ENCODE results near the gene EIF3J.
"Not testable (repeated sequence)": the region's sequence is repeated elsewhere in the genome, so short reads cannot be mapped to it uniquely, and the experiment has no call there.

EIF3J gene

DNA sequence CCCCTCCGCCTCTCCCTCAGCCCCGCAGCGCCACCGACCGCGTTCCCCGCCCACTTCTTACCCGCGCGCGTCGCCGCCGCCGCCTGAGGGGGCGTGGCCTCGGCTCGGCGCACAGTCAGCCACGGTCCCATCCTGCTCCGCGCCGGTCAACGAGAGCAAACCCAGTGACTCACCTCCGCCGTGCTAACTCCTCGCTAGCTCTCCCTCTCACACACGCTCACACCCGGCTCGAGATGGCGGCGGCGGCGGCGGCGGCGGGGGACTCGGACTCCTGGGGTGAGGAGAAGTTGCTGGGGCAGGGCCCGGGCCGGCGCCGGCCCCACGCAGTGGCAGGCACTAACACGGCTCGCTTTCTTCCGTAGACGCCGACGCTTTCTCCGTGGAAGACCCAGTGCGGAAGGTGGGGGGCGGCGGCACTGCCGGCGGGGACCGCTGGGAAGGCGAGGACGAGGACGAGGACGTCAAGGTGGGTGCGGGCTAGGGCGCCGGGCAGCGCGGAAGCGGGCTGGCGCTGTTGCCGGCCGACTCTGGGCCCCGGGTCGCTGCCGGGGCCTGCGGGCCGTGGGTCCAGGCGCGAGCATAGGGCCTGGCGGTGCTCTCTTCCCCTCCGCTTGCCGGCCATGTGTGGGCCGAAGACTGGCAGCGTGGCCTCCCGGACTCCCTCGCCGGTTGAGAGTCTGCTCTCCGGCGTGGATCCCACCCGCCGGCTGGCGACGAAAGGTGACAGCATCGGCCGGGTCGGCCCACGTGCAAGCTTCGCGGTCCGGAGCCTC lies at the start of gene EIF3J:
EIF3J (plus strand) TSS at position 186 of the 773 bp plus-strand sequence; CDS start at position 234, 48 bp downstream.
- peak in 44 of 51 donors; percentile 46 to 95 (median 92) for DNase-seq

- DNase-seq = peak in 1 of 51 donors; percentile 7
These were observed 47.5 kb upstream of the EIF3J start for GRCh38 chr15:44489464-44489863.

DNA sequence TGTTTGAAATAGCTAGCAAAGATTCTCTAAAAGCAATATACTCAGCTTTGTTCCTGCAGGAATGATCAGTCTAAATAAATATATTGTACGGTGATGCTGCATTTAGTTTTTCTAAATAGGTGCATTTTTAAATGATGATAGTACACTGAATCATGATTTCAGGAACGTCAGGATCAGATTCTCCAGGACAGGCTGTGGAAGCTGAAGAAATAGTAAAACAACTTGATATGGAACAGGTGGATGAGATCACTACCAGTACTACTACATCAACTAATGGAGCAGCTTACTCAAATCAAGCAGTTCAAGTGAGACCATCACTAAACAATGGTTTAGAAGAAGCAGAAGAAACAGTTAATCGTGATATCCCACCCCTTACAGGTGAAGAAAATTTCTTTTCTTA lies 46.3 kb upstream of the EIF3J start:
- no peak for DNase-seq

DNA sequence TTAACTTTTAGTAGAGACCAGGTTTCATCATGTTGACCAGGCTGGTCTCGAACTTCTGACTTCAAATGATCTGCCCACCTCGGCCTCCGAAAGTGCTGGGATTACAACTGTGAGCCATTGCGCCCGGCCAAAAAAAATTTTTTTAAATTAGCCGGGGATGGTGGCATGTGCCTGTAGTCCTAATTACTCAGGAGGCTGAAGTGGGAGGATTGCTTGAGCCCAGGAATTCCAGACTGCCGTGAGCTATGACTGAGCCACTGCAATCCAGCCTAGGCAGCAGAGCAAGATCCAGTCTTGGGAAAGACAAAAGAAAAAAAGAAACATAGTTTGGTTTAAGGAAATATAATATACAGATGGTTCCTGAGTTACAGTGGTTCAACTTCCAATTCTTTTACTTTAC lies 44.9 kb upstream of the EIF3J start:
- no peak for DNase-seq

GRCh38 chr15:44492672-44493071 lies 44.3 kb upstream of the EIF3J start:
- DNase-seq = no peak

DNA sequence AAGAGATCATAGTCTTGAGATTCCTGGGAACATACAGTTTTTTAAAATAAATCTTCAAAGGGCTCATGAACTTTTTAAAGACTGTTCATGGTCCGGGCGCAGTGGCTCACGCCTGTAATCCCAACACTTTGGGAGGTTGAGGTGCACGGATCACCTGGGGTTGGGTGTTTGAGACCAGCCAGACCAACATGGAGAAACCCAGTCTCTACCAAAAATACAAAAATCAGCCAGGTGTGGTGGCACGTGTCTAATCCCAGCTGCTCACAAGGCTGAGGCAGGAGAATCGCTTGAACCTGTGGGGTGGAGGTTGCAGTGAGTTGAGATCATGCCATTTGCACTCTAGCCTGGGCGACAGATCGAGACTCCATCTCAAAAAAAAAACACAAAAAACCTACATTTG lies 41.4 kb upstream of the EIF3J start:
- DNase-seq = no peak

GRCh38 chr15:44500555-44500954 lies 36.4 kb upstream of the EIF3J start:
- DNase-seq = no peak

DNA sequence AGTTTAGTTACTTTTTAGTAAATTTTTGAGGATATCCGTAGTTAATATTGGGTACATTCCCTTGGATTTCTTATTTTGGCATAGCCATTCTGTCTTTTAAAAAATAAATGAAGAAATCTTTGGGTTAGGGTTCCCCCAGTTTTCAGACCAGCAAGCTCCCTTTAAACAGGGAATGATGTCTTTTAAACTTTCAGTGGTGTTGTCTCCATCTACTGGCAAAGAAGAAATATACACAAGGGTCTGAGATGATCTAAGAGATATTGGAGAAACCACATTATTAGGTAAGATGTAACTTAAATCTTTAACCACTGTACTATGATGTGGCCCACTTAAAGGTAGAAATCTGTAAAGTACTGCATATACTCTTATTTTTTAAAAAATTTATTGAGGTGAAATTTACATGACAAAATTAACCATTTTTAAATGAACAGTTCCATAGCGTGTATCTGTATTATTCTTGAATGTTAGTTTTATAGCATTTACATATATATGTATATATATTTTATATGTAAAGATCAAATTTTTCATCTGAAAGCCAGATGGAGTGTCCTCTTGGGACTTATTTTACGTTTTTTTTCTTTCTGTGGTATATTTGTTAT lies 35.1 kb upstream of the EIF3J start:
- peak in 1 of 51 donors; percentile 4 for DNase-seq

DNA sequence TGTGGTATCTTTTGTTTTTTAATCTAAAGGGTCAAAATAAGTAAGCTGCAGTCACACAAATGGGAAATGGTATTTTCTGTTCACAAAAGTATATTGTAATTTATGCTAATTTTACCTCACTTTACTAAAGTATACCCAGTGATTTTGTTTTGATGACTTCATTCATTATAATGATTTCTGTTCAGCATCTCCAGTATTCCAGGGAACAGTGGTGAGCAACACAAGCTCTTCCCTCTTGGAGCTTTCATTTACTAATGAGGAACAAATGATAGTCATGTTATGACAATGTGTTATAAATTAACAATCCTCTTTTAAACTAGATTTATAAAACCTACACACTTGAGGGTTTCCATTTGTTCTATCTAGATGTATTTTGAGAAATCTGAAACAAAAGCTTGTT lies 20.5 kb upstream of the EIF3J start:
- DNase-seq = no peak

DNA sequence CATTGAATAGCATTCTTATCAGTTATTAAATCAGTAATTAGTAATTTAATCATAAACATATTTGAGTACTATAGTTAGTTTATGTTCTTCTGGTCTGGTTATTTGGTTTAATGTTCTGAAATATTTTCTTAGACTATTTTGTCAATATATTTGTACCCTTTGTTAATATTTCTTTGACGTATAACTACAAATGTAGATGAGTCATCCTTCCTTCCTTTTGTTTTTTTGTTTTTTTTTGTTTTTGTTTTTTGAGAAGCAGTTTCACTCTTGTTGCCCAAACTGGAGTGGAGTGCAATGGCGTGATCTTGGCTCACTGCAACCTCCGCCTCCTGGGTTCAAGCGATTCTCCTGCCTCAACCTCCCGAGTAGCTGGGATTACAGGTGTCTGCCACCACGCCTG lies 17.4 kb upstream of the EIF3J start:
- no peak for DNase-seq

DNA sequence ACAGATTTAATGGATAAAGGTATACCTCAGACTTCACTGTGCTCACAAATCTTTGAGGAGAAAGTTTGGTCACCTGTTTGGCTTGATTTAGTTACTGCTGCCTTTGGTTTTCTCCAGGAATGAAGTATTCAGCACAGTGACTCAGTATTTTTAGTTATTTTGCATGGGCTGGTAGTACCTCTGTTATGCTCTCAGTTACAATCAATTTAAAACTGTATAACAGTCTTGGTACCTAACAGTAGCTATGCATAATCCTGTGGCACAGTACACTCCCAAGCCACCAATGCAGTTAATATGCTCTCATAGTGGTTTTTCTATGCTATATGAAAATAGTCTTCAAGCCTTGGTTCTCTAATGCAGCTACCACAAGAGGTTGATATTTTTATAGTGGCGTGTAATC lies 11.9 kb upstream of the EIF3J start:
- DNase-seq = no peak

GRCh38 chr15:44527241-44527640 lies 9.7 kb upstream of the EIF3J start:
- peak in 1 of 51 donors; percentile 6 for DNase-seq

DNA sequence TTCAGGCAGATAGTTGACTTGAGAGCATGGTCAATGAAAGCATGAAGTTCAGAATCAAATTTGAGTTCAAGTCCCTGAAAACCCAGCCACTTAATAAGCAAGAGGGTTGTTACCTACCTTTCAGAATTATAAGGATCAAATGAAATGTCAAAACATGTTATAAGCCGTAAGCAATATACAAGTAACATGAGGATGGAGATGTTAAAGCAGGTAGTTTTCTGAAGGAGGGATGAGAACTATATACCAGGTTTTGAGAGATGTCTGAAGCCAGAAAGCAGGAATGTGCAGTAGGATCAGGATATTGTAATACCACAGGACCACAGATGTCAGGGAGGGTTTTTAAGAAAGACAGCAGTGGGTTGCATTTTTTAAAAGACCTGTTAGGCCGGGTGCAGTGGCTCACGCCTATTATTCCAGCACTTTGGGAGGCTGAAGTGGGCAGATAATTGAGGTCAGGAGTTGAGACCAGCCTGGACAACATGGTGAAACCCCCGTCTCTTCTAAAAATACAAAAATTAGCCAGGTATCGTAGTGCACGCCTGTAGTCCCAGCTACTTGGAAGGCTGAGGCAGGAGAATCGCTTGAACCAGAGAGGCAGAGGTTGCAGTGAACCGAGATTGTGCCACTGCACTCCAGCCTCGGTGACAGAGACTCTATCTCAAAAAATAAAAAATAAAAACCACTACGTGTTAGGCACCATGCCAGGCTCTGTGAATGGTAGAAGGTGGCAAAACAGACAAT lies 6.9 kb upstream of the EIF3J start:
- DNase-seq = no peak

- DNase-seq = no peak
These were observed 6.3 kb upstream of the EIF3J start for GRCh38 chr15:44530653-44531052.

DNA sequence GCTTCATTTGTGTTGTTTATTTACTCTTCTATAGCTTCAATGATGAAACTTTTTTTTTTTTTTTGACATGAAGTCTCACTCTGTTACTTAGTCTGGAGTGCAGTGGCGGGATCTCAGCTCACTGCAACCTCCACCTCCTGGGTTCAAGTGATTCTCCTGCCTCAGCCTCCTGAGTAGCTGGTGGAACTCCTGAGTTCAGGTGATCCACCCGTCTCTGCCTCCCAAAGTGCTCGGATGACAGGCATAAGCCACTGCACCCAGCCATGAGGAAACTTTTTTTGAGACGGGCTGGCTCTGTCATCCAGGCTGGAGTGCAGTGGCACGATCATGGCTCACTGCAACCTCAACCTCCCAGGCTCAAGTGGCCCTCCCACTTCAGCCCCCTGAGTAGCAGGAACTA lies 4.7 kb upstream of the EIF3J start:
- not testable (repeated sequence) for DNase-seq

DNA sequence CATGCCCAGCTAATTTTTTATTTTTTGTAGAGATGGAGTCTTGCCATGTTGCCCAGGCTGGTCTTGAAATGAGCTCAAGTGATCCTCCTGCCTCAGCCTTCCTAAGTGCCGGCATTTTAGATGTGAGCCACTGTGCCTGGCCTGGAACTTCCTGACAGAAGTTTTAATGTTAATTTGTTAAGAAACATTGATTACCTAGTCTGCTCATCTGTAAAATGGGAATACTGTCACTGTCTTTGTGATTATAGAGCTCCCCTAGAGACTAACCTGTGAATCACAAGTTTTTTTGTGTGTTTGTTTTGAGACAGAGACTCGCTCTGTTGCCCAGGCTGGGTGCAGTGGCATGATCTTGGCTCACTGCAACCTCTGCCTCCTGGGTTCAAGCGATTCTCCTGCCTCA lies 4.3 kb upstream of the EIF3J start:
- no peak for DNase-seq

- no peak for DNase-seq
These were observed 1.9 kb upstream of the EIF3J start for GRCh38 chr15:44535092-44535491.

DNA sequence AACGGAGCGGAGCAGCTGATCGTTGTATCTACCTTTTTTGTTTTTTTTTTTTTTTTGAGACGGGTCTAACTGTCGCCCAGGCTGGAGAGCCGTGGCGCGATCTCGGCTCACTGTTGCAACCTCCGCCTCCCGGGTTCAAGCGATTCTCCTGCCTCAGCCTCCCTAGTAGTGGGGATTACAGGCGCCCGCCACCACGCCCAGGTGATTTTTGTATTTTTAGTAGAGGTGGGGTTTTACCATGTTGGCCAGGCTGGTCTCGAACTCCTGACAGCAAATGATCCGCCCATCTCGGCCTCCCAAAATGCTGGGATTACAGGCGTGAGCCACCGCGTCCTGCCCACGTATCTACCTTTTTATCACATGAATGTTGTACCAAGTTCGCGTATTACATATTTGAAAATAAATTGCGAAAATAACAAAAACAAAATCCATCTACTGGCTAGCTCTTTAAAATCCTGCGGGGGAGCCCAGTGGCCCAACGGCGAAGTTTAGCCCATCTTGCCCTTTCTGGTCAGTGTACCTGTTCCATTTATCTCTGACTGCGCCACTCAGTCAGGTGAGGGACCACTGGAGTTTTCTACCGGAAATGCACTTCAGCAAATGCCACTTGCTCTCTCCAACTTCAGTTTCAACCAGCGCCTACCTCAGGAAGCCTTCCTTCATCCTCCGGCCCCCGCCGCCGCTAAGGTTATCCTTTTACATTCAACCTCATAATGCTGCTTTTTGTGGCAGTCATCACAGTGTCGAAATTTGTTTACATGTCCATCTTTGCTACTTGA lies 1.2 kb upstream of the EIF3J start:
- peak in 11 of 51 donors; percentile 8 to 67 (median 31) for DNase-seq

DNA sequence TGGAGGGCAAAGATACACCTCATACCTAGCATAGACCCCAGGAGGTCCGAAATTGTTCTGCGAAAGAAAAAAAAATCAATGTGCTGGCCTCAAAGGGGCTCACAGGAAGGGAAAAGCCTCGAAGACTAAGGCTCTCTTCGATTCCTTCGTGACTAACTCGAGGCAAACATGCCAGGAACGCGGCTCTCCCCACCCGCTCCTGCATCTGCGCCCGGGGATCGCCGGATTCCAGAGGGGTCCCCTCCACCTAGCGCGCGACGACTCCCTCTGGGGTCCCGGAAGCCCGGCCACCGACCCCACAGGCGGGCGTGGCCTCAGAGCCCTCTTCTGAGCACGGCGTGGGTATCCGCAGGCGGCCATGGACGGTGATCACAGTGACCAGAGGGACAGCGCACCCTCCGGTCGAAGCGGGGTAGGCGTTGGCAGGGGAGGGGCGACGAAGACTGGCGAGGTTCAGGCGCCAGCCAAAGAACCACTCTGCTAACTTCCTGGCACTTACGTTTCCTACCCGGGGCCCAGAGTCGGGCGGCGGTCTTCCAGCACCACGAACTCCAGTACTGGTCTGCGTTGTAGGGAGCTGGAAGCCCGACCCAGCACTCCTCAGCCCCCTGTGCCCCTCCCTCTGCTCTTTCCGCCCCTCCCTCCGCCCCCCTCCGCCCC lies 515 bp upstream of the EIF3J start:
- DNase-seq = peak in 48 of 51 donors; percentile 37 to 95 (median 90)

DNA sequence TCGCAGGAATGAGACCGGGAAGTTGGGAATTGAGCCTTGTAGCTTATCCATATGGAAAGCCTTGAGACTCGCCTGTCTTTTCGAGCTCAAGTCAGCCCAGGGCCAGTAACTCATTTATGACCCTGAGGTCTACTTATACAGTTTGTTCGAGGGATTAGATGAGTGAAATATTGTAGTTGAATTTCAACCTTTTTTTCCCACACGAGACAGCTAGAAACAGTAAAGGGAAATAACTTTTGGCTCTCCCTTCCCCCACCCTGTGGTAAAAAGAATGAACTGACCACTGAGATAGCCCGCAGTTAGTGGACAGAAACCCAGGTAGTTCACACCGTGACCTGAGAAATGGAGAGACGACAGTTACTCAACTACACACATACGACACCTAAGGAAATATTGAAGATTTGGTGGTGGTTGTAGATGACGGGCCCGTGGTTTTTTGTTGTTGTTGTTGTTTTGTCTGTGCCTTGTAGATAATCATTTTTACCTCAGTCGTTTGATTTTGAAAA lies 841 bp downstream of the EIF3J start:
- DNase-seq = no peak
